GM18526 (cell line): ENCODE results near the gene NEK7.

ENCODE experiments used
- POLR2A ChIP-seq: IDR thresholded peaks from 3 replicates; pipeline ENCODE4 v1.6.1; 2011; ENCODE audit not compliant: insufficient read length; ENCODE audit errors: extremely low read depth

The NEK7 gene

DNA sequence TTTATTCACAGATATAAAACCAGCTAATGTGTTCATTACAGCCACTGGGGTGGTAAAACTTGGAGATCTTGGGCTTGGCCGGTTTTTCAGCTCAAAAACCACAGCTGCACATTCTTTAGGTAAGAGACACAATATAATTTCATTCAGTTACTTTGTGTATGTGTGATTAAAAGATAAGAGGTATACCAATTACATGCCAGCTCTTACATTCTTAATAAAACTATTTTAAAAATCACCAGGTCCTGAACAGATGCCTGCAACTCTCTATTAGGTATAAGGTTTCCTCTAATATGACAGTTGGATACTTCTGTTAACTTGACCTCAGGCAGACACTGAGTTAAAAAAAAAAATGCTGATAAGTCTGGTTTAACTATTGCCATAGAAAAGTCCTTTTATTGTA, 122.1 kb downstream of the NEK7 start:
- no peak for TF ChIP-seq POLR2A

GRCh38 chr1:198280080-198280479, 123.3 kb downstream of the NEK7 start:
- no peak for TF ChIP-seq POLR2A

DNA sequence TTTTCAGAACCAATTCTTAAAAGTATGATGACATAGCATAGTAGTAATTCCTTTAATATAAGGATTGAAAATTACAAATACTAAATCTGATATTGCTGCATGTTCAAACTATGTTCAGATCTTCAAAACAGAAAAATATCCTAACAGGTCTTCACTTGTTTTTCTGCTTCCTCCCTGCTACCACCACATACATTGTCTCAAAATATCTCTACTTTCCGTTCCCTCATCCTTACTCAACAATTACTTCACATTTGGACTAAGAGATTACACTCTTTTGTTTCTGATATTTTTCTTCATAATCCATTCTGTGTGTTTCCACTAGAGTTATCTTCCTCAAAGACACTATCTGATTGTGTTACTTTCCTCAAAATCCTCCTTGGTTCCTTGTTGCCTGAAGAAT, 125.1 kb downstream of the NEK7 start:
- TF ChIP-seq POLR2A: no peak

- TF ChIP-seq POLR2A: no peak
Observed at GRCh38 chr1:198283222-198283621, 126.4 kb downstream of the NEK7 start.

- TF ChIP-seq POLR2A: no peak
Observed at GRCh38 chr1:198287916-198288315, 131.1 kb downstream of the NEK7 start.

DNA sequence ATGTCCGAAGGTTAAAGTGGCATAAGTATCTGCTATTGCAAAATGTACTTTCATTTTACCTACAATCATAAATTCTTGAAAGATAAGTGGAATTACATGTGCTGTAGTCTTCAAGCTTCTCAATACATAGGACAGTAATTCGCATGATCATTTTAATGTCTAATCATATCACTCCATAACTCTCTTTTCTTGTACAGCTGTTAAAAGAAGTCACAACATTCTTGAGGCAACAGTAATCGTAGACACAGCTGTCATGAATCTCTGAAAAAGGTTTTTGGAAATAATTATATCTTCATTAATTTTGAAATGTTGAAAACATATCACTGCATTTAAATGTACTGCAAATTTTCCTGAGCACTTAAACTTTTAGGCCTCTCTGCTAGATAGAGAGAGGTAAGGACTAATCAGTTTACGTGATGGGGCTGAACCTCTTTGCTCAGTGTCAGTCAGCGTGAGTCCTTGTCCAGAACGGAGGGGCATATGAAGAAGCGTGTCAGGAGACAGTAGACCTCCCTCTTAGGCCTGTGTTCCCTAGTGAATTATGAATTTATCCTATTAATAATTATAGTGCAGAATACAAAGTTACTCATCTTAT, 133.4 kb downstream of the NEK7 start:
- TF ChIP-seq POLR2A: no peak

GRCh38 chr1:198291036-198291435, 134.2 kb downstream of the NEK7 start:
- TF ChIP-seq POLR2A: no peak

DNA sequence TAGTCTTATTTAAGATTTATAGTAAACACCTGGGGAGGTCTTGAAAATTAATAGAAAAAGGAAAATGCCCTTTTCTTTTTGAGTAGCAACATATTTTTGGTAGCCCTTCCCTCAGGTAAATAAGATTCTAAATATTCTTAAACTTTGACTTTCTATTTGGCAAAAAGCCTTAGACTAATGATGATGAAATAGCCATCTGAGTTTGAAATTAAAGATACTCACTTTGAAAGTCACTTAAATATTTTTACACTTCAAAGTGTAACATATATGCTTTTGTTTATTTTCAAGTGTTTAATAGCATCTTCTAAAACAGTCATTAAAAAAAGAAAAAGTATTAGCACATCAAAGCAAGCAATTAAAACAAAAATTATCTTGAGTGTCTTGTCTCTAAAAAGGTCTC, 135.1 kb downstream of the NEK7 start:
- no peak for TF ChIP-seq POLR2A

DNA sequence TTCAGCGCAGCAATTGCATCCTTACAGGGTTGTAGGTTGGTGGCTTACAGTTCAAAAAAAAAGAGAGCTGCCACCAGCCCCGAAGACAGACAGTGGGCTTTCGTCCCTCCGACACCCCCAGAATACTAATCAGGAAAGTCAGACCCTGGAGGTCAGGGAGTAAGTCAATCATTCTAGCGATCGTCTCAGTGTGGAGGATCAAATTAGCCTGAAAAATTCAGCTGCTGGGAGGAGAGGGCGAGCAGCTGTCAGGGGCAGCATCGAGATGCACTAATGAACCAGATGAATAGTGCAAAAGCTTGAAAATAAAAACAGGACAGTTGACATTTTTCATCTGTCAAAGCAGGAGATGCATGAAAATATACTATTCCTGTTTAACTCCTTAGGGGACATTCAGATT, 138.4 kb downstream of the NEK7 start:
- TF ChIP-seq POLR2A: no peak

- no peak for TF ChIP-seq POLR2A
Observed at GRCh38 chr1:198295971-198296370, 139.2 kb downstream of the NEK7 start.

DNA sequence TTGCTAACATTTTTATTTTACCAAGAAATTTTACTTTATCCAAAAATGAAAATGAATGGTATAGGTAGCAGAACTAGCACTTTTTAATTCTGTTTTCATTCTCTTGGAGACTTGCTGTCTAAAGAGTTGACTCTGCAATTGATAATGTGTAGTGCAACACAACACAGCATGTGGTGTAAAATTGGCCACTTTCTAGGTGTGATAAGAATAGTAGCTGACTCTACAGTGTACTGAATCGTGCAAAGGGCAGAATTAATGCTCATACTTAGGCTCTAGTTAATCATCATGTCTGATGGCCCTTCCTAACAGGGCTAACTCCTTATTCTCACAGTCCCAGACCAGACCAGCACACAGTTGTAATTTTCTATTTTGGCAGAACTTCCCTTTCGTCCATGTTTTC, 140.5 kb downstream of the NEK7 start:
- TF ChIP-seq POLR2A: no peak

DNA sequence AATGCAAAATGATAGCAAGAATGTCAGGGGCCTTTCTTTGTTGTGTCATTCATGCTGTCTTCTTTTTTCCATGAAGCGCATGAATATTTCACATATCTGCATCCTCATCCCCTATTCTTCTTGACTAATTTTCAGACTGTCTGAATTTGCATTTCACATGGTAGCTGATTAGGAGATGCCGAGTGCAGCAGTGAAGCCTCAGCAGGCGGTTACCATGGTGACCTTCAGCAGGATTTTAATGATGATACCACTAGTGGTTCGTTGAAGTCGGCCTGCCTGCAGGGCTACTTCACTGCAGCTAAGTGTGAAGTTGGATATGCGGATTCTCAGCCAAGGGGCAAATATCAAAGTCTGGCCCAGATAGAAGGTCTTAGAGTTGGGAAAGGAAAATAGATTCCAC, 141.8 kb downstream of the NEK7 start:
- TF ChIP-seq POLR2A: no peak

GRCh38 chr1:198300451-198300850, 143.7 kb downstream of the NEK7 start:
- no peak for TF ChIP-seq POLR2A

DNA sequence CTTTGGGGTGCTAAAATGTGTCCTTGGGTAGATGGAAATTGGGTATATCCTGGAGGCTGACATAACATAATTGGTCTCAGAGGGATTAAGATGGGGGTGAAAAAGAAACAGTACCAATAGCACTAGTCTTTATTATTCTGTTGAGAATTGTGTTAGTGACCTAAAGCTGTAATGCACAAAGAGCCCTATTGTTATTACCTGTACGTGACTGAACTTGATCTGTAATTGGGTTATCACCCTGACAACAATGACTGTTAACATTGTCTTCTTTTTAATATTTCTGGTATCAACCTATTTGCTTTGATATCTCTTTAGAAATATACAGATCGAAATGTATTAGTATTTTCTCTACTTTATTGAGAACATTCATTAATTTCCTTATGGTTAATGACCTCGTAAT, 147.6 kb downstream of the NEK7 start:
- no peak for TF ChIP-seq POLR2A

- no peak for TF ChIP-seq POLR2A
Observed at GRCh38 chr1:198316546-198317100, 159.8 kb downstream of the NEK7 start.

DNA sequence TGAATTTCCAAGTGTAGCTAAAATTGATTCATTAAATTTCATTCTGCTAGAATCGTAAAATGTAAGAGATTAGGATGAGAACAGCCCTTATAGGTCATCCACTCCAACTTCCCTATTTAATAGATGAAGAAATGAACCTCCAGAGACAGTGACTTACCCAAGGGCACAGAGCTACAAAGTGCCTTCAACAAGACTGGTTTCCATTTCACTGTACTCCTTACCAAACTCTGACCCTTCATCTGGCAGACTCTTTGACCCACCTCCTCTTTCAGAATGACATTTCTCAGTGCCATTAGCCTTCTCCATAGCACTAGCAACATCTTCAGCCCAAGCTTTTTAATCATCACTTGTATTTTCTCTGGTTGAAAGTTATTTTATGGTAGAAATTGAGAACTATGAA, 161.3 kb downstream of the NEK7 start:
- TF ChIP-seq POLR2A: no peak

GRCh38 chr1:198320759-198321158, 164.0 kb downstream of the NEK7 start:
- TF ChIP-seq POLR2A: no peak

- TF ChIP-seq POLR2A: no peak
Observed at GRCh38 chr1:198326232-198326631, 169.4 kb downstream of the NEK7 start.

DNA sequence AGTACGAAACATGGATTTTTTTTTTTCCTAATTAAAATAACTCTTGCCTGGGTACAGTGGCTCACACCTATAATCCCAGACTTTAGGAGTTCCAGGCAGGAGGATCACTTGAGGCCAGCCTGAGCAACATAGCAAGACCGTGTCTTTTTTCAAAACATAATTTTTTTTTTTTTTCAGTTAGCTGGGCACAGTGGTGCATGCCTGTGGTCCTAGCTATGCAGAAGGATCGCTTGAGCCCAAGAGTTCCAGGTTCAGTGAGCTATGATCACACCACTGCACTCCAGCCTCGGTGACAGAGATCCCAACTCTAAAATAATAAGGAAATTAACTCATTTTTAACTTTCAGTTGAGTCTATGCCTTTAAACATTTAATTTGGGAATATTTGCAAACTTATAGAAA, 170.1 kb downstream of the NEK7 start:
- no peak for TF ChIP-seq POLR2A
